Caco-2 (cell line): ENCODE data around the gene GNAO1. TPM values are rescaled to one million over a fixed set of nuclear protein-coding genes. Genes with fewer than 3 reads are reported as not detected.

Experiments
- BruUV-seq: library from RNA; stranded (reverse); fragments of 400-500 nt; replicated peaks from 2 replicates; lab custom pipeline; 2021; lab: Mats Ljungman, UMichigan
- CTCF ChIA-PET: fragments of 300-600 bp; sonication (Branson Sonifier 250); formaldehyde crosslinking; loops from one replicate; lab custom pipeline; 2022; ENCODE audit warnings: antibody characterized with exemption; lab: Charles Lee
- POLR2A ChIA-PET: fragments of 300-600 bp; sonication (Branson Sonifier 250); formaldehyde crosslinking; loops from one replicate; lab custom pipeline; 2022; ENCODE audit warnings: antibody characterized with exemption; lab: Charles Lee
- DNase-seq, 2 experiments: peaks; one replicate each; pipeline versions ENCODE4 v3.0.0 to v3.0.0-alpha.2; 2020 to 2022
- H3K27me3 ChIP-seq: replicated peaks from 2 replicates; pipeline ENCODE4 v1.6.0; 2011; ENCODE audit warnings: low read length; ENCODE audit not compliant: control insufficient read depth, insufficient read depth
- H3K36me3 ChIP-seq: 2 replicates; pipeline ENCODE4 v1.5.1; 2011; ENCODE audit warnings: low read length; ENCODE audit not compliant: control insufficient read depth, insufficient read depth
- H3K4me1 ChIP-seq: fragments of 250-450 bp; sonication (Bioruptor Pico); 2 replicates; pipeline ENCODE4 v1.5.1; 2020; ENCODE audit warnings: mild to moderate bottlenecking
- H3K4me3 ChIP-seq: 2 replicates; pipeline ENCODE4 v1.5.1; 2011; ENCODE audit warnings: low read depth, mild to moderate bottlenecking, control low read depth, low read length
- H3K9me3 ChIP-seq: fragments of 250-450 bp; sonication (Bioruptor Pico); 2 replicates; pipeline ENCODE4 v1.5.1; 2020; ENCODE audit warnings: mild to moderate bottlenecking, moderate library complexity
- H3K27ac Mint-ChIP-seq: one replicate; pipeline ENCODE4 v1.8.0; 2022; ENCODE audit warnings: mixed read lengths; ENCODE audit not compliant: unreplicated experiment
- H3K27me3 Mint-ChIP-seq: one replicate; pipeline ENCODE4 v1.8.0; 2022; ENCODE audit warnings: mixed read lengths; ENCODE audit not compliant: insufficient read depth, unreplicated experiment
- H3K36me3 Mint-ChIP-seq: one replicate; pipeline ENCODE4 v1.8.0; 2022; ENCODE audit warnings: mild to moderate bottlenecking, mixed read lengths; ENCODE audit not compliant: insufficient read depth, unreplicated experiment
- H3K4me1 Mint-ChIP-seq: one replicate; pipeline ENCODE4 v1.8.0; 2022; ENCODE audit warnings: low read depth, mixed read lengths; ENCODE audit not compliant: unreplicated experiment
- H3K4me3 Mint-ChIP-seq: one replicate; pipeline ENCODE4 v1.8.0; 2022; ENCODE audit warnings: mild to moderate bottlenecking, moderate library complexity, mixed read lengths; ENCODE audit not compliant: unreplicated experiment
- H3K9me3 Mint-ChIP-seq: one replicate; pipeline ENCODE4 v1.8.0; 2022; ENCODE audit warnings: mixed read lengths; ENCODE audit not compliant: unreplicated experiment
- intact Hi-C: fragments of 100-400 bp; cut with micrococcal nuclease; formaldehyde crosslinking; loops from one replicate; pipeline ENCODE4 v1.10.0; 2022; ENCODE audit not compliant: unreplicated experiment
- total RNA-seq: library from RNA; stranded (reverse); gene quantifications from 2 replicates; pipeline ENCODE4 v1.2.3, GENCODE V29; 2022
- TF ChIP-seq, protein P1 (sequence below), 2 experiments: fragments of 200-600 bp in 1 of 2; IDR thresholded peaks; 1 replicate in 1 of 2; 2 replicates in 1 of 2; pipeline versions ENCODE4 v1.5.1 to v1.8.0; 2011 to 2022; ENCODE audit warnings: antibody characterized with exemption in 1 of 2, control low read depth in 1 of 2, inconsistent platforms in 1 of 2, low read depth in 1 of 2, low read length in 1 of 2, mild to moderate bottlenecking in 1 of 2, moderate library complexity in 1 of 2; ENCODE audit not compliant: insufficient read depth in 1 of 2, severe bottlenecking in 1 of 2, unreplicated experiment in 1 of 2

The GNAO1 gene
- total RNA-seq, 1 experiment from 2014 or later: 3.2 TPM

GRCh38 chr16:56336071-56336688 is 144.9 kb downstream of the GNAO1 start:
- H3K4me1 Mint-ChIP-seq: no peaks in the 10 kb centered on the region
- TF ChIP-seq, protein P1, sequence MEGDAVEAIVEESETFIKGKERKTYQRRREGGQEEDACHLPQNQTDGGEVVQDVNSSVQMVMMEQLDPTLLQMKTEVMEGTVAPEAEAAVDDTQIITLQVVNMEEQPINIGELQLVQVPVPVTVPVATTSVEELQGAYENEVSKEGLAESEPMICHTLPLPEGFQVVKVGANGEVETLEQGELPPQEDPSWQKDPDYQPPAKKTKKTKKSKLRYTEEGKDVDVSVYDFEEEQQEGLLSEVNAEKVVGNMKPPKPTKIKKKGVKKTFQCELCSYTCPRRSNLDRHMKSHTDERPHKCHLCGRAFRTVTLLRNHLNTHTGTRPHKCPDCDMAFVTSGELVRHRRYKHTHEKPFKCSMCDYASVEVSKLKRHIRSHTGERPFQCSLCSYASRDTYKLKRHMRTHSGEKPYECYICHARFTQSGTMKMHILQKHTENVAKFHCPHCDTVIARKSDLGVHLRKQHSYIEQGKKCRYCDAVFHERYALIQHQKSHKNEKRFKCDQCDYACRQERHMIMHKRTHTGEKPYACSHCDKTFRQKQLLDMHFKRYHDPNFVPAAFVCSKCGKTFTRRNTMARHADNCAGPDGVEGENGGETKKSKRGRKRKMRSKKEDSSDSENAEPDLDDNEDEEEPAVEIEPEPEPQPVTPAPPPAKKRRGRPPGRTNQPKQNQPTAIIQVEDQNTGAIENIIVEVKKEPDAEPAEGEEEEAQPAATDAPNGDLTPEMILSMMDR (IDR thresholded peaks at IDR 0.05; ENCODE audit: insufficient read depth in 1 of 2, low read depth in 1 of 2, low read length in 1 of 2, severe bottlenecking in 1 of 2, unreplicated experiment in 1 of 2): no peak
- no peak overlapping the region for H3K4me3 Mint-ChIP-seq
- no peak overlapping the region for H3K4me3 ChIP-seq
- H3K4me1 ChIP-seq: no peaks in the 10 kb centered on the region
- H3K36me3 ChIP-seq: no peaks in the 10 kb centered on the region
- intact Hi-C loops: no loop called here
- CTCF ChIA-PET: interaction anchor here (1.0 kb wide), 1 partner anchor 20 kb away, joined by 3 read pairs; no protein-coding TSS in a partner anchor
- no peak for DNase-seq
- H3K27ac Mint-ChIP-seq: no peak overlapping the region
- no peaks in the 10 kb centered on the region for H3K9me3 ChIP-seq
- no peaks in the 10 kb centered on the region for H3K9me3 Mint-ChIP-seq
- H3K36me3 Mint-ChIP-seq: no peaks in the 10 kb centered on the region
- BruUV-seq: no TSS peak
- no peaks in the 10 kb centered on the region for H3K27me3 ChIP-seq
- no peaks in the 10 kb centered on the region for H3K27me3 Mint-ChIP-seq
- POLR2A ChIA-PET: no interaction called here

DNA sequence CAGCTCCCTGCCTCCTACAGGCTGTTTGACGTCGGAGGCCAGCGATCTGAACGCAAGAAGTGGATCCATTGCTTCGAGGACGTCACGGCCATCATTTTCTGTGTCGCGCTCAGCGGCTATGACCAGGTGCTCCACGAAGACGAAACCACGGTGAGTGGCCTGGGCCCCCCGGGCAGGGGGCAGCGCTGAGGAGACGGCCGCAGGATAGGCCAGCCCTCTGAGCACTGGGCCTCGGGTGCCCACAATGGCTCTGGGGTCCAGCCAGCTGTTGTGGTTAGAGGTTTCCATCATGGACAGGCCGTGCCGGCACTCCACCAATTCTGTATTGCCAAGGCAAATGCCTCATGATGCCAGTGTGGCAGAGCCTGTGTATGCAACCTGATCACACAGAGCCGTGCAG is 145.4 kb downstream of the GNAO1 start:
- H3K4me3 Mint-ChIP-seq: no peak overlapping the region
- no peak for DNase-seq
- Histone ChIP-seq H3K9me3 (no peaks in the 10 kb centered on the region), H3K4me1 (no peaks in the 10 kb centered on the region), H3K27me3 (no peaks in the 10 kb centered on the region), H3K4me3 (no peak overlapping the region), H3K36me3 (no peaks in the 10 kb centered on the region)
- H3K27ac Mint-ChIP-seq: no peak overlapping the region
- no peaks in the 10 kb centered on the region for H3K36me3 Mint-ChIP-seq
- CTCF ChIA-PET: no interaction called here
- H3K9me3 Mint-ChIP-seq: no peaks in the 10 kb centered on the region
- no peaks in the 10 kb centered on the region for H3K4me1 Mint-ChIP-seq
- BruUV-seq: no TSS peak
- TF ChIP-seq, protein P1 (IDR thresholded peaks at IDR 0.05; ENCODE audit: insufficient read depth in 1 of 2, low read depth in 1 of 2, low read length in 1 of 2, severe bottlenecking in 1 of 2, unreplicated experiment in 1 of 2): no peak
- H3K27me3 Mint-ChIP-seq: no peaks in the 10 kb centered on the region
- intact Hi-C loops: no loop called here
- POLR2A ChIA-PET: no interaction called here

GRCh38 chr16:56337131-56337857 is 146.0 kb downstream of the GNAO1 start:
- no peaks in the 10 kb centered on the region for H3K36me3 Mint-ChIP-seq
- DNase-seq: no peak
- no peaks in the 10 kb centered on the region for H3K4me1 Mint-ChIP-seq
- ChIA-PET POLR2A (no interaction called here), CTCF (no interaction called here)
- no peaks in the 10 kb centered on the region for H3K27me3 Mint-ChIP-seq
- H3K9me3 ChIP-seq: no peaks in the 10 kb centered on the region
- H3K27ac Mint-ChIP-seq: no peak overlapping the region
- intact Hi-C loops: no loop called here
- no TSS peak for BruUV-seq
- H3K9me3 Mint-ChIP-seq: no peaks in the 10 kb centered on the region
- H3K4me1 ChIP-seq: no peaks in the 10 kb centered on the region
- no peak overlapping the region for H3K4me3 Mint-ChIP-seq
- H3K36me3 ChIP-seq: no peaks in the 10 kb centered on the region
- TF ChIP-seq, protein P1 (IDR thresholded peaks at IDR 0.05; ENCODE audit: insufficient read depth in 1 of 2, low read depth in 1 of 2, low read length in 1 of 2, severe bottlenecking in 1 of 2, unreplicated experiment in 1 of 2): no peak
- H3K27me3 ChIP-seq: no peaks in the 10 kb centered on the region
- H3K4me3 ChIP-seq: no peak overlapping the region
